Smooth muscle cell of the pulmonary artery (primary cell): Measurements from ENCODE around the gene GLP2R. TPM values are rescaled to one million over a fixed set of nuclear protein-coding genes. Genes with fewer than 3 reads are reported as not detected.

Experiments used
- total RNA-seq: library from RNA; depleted of rRNA; stranded (reverse); fragments of >200 nt; gene quantifications from 2 replicates; pipeline ENCODE4 v1.2.3, GENCODE V29; 2014

The GLP2R gene
- not detected in 2 replicates for total RNA-seq

GRCh38 chr17:9825641-9826150 is at the start of gene GLP2R:
Gene GLP2R, plus strand, starts transcription at chr17:9825924. Its CDS starts 140 bp downstream, at chr17:9826064.

GRCh38 chr17:9790889-9791876 is 34.5 kb upstream of the GLP2R start, which contains the start of gene DHRS7C:
Gene DHRS7C, minus strand, starts transcription at chr17:9791592. Its CDS starts 308 bp downstream, at chr17:9791284.

GRCh38 chr17:9821921-9822320 is 3.8 kb upstream of the GLP2R start, which contains the start of gene GSG1L2:
Gene GSG1L2, minus strand, starts transcription at chr17:9822079. Its CDS starts 8 bp downstream, at chr17:9822071.

GRCh38 chr17:9905078-9905415 is 79.3 kb downstream of the GLP2R start, which contains the start of gene RCVRN:
Gene RCVRN, minus strand, starts transcription at chr17:9905271. Its CDS starts 91 bp downstream, at chr17:9905180.

Other genes with a start within 250 kb of the GLP2R start
- gene CFAP52, start 249.3 kb upstream of the GLP2R start, total RNA-seq: 0.20 TPM in 2 replicates
- gene USP43, start 180.4 kb upstream of the GLP2R start, total RNA-seq: not detected in 2 replicates
- gene DHRS7C, start 34.3 kb upstream of the GLP2R start, total RNA-seq: not detected in 2 replicates
- gene GSG1L2, start 3.8 kb upstream of the GLP2R start, total RNA-seq: not detected in 2 replicates
- 0.07 TPM in 1 of 2 replicates, not detected in the other for gene RCVRN, start 79.3 kb downstream of the GLP2R start, total RNA-seq